GM21447 (cell line): ENCODE measurements around the gene IQUB.
"Not testable (repeated sequence)": the region's sequence is repeated elsewhere in the genome, so short reads cannot be mapped to it uniquely, and the experiment has no call there.

Experiments used
- ATAC-seq: cut with Tn5 transposase; IDR thresholded peaks from one replicate; pipeline ENCODE4 v1.9.1; 2021; ENCODE audit not compliant: unreplicated experiment

IQUB gene

DNA sequence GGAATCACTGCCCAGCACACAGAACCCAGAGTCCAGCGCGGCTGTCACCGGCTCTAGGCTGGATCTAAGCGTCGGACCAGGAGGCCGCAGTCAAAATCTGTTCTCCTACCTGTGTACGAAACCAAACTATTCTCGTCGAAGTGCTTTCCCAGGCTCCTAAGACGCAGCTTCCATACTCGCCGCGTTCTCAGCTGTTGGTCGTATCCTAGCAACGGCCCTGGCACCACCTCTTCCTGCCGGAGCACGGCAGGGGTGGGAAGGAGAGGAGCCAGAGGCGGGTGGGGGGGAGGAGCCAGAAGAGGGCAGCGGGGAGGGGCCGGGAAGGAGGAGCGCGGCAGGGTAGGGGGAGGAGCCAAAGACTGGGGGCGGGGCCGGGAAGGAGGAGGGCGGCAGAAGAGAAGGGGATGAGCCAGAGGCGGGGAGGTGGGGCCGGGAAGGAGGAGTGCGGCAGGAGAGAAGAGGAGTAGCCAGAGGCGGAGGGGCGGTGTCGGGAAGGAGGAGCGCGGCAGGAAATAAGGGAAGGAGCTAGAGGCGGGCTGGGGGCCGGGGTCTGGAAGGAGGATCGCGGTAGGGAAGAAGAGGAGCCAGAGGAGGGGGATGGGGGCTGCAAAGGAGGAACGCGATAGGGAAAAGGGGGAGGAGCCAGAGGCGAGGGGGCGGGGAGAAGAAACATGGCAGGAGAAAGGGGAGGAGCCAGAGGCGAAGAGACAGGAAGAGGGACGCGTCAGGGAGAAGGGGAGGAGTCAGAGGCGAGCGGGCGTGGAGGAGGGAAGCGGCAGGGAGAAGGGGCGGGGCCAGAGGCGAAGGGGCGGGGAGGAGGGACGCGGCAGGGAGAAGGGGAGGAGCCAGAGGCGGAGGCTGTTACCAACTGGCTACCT lies at the start of gene IQUB:
Gene IQUB (minus strand): TSS at position 213 of the 878 bp plus-strand sequence. CDS start 22,255 bp downstream, outside the sequence.
- peak; percentile 82 for ATAC-seq

DNA sequence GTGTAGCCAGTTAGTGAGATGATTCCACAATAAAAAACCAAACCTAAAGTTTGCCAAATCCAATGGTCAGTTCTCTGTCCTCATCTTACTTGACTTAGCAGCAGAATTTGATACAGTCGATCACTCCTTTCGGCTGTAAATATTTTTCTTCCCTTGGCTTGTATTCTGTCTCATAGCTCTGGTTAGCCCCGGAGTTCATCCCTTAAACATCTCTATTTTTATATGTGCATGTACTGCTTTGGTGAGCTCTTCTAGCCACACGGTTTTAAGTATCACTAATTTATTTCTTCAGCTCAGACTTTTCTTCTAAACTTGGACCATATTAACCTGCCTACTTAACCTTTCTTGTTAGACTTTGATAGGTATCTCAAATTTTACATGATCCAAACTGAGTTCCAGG lies 49.4 kb upstream of the IQUB start:
- no peak for ATAC-seq

DNA sequence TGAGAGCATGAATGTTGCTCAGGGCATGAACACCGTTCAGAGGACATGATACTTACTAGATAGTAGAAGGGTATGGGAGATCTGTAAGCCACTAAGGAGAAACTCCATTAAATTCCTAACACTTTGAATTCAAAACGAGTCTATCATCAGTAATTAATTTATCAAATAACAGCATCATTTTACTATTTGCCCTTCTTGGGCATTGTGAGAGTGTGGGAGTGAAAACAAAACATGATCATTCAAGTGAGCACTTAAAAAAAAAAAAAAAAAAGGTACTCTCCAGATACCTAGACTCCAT lies 46.7 kb upstream of the IQUB start:
- ATAC-seq: no peak

DNA sequence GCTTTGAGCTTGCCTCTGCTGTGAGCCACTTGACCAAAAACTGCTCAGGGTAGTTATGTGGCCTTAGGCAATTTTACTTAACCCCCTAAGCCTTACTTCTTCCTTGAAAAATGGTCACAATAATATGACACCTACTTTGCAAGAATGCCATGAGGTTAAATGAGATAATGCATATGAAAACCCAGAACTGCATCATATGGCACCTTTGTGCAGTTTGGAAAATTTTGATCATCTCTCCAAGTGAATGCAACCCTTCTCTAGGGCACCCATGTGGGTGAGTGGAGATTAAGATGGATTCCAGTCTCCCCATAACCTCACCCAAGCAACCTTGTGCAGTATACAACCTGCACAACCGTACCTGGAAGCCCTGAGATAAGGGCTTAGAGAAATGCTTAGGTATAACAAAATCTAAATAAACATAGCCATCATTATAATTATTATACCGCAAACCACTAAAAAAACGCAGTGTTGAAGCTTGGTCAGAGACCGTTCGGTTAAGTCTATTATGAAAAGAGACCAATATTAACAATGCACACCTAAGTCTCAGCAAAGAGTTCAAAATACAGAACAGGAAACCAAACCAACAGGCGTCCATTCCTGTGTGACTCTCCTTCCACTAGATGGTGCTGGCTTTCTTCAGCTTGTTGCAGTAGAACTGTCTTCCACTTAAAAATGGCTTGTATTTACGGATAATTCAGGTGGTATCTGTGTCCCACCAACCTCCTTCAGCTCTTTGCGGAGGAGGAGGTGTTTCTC lies 46.2 kb upstream of the IQUB start:
- ATAC-seq: peak; percentile 77

DNA sequence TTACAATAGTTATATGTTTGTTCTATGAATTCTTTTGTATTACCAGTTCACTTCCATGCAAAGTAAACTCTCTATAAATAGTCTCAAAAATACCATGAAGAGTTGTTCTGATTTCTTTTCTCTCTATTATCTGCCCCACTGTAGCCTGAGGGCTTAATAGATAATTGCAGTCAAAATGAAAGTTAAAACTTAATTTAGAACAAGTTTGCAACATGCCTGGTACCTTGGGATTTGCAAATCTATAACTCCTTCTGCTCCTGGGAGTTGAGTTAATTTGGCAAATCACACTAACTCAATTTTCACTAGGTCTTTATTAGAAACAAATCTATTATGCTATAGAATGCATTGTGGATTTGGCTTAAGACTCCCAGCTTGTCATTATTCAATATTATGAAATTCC lies 45.0 kb upstream of the IQUB start:
- no peak for ATAC-seq

DNA sequence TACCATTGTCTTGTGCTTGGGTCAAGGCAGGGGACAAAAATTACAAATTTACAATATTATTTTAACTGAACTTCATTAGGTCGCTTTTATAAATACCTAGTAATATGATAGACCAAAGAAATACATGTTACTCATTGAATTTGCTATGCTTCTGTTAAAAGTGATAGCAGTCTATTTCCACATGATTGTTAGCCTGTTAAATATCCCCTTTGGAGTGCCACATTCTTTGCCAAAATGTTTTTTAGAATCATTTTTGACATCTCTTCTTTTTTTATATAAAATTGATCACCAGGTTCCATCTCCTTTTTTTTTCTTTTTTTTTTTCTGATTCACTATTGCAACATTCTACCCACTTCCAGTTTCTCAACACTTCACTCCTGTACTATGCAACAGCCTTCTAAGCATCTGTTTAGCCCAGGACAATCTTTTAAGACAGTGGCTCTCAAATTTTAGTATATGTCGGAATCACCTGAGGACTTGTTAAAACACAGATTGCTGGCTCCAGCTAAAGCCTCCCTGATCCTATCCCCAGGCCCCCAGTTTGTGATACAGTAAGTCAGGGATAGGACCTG lies 39.6 kb upstream of the IQUB start:
- no peak for ATAC-seq

DNA sequence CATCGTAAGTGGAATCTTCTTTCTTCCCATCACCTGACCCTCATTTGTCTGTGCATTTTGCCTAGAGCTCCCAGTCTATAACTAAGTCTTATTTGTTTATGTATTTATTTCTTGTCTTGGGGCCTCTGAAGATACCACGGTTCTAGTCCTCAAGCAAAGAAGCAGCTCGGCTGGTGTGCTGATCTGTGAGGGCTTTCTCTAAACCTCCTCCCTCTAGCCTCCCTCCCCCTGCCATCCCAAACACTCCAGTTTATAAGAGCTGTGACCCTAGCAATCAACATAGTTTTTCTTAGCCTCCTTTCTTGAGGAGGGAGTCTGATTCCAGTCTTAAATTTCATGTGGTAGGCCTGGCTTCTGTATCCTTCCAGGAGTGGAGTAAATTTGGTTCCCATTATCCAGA lies 38.9 kb upstream of the IQUB start:
- ATAC-seq: no peak

DNA sequence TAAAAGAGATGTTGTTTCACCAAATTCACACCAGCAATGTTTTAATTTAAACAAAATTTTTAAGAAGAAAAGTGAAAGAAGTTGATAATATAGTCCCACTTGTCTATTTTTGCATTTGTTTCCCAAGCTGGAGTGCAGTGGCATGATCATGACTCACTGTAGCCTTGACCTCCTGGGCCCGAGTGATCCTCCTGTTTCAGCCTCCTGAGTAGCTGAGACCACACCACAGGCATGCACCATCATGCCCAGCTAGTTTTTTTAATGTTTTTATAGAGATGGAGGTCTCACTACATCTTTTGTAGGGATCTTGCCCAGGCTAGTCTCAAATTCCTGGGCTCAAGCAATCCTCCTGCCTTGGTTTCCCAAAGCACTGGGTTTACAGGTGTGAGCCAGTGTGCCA lies 37.3 kb upstream of the IQUB start:
- no peak for ATAC-seq

DNA sequence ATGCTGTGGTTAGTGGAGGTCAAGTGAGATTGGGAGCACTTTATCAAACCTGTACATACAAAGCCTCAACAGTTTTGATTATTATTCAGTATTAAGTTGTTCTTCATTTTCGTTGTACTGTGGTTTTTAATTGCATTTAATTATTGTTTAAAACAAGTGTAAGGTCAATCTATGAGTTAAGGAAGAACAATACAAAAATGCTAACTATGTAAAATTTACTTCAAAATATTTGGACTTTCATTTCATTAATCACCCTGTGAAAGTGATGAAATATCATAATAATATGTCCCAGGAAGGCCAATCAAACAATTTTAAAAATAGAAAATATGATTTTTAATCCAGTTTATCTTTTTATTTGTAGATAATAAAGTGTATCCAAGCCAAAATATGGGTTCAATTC lies 36.8 kb upstream of the IQUB start:
- no peak for ATAC-seq

DNA sequence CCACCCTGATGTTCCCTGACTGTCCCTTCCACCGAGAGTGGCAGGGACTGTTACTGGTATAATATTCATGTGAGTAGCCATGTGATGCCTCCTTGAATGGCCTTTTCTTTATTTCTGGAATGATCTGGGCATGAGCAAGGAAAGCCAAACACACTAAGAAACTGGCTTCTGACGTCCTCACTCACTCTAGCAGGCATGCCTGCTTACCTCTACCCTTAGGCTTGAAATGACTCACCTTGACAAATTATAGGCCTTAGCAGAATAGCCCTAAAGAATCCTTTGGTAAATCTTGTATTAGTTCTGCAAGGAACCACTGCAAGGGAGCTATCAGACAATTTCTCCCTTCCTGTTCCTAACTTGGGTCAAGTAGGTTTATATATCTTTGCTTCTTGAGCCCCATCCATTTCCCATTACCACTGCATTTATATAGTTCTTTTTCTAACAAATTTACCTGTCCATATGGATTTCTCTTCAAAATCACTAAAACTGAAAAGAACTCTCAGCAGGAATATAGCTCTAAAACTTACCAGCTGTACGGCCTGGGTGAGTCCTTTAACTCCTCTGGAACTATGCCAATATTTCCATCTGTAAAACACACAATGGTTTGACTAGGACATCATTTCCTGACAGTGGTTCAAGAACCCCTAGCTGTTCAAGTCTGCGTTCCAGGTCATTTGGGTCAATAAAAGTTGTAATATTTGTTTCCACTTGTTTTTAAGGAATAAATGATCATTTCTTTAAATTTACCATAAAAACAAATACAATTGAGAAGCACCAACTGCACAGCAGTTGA lies 36.2 kb upstream of the IQUB start:
- no peak for ATAC-seq

DNA sequence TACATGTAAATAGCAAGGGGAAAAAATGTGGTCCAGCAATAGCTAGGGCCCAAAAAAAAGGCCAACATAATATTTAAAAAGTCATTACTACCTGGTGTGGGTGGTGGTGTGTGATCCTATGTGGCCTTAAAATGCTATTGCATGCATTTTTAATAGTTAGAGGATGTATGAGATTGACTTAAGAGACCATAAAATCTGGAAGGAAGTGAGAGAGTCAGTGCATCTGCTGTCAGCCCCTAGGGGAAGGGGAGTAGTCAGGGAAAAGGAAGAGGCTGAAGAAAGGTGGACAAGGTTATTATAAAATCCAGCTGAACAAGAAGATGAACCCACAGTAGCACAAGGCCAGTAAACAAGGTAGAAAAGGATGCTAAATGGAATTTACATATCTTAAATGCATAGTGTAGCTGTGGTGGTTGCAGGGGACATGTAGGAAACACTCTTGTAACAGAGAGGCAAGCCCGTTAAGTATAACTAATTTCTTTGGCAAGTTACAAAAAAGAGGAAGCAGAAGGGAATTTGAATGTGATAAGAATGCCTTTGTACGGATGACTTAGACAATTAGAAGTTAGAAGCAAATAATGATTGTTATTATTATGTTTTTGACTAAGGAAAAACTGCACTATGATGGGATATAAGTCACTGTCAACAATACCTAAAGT lies 35.1 kb upstream of the IQUB start:
- ATAC-seq: no peak

DNA sequence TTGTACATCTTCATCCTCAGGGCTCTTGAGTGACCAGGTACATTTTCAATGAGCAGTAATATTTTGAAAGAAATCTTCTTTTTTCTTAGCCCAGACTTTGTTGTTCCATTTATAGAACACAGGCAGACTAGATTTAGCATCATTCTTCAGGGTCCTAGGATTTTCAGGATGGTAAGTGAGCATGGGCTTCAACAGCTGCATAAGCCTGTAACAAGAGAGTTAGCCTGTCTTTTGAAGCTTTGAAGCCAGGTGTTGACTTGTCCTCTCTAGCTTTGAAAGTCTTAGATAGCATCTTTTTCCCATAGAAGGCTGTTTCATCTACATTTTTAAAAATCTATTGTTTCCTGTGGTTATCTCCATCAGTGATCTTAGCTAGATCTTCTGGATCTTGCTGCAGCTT lies 27.7 kb upstream of the IQUB start:
- ATAC-seq: no peak

DNA sequence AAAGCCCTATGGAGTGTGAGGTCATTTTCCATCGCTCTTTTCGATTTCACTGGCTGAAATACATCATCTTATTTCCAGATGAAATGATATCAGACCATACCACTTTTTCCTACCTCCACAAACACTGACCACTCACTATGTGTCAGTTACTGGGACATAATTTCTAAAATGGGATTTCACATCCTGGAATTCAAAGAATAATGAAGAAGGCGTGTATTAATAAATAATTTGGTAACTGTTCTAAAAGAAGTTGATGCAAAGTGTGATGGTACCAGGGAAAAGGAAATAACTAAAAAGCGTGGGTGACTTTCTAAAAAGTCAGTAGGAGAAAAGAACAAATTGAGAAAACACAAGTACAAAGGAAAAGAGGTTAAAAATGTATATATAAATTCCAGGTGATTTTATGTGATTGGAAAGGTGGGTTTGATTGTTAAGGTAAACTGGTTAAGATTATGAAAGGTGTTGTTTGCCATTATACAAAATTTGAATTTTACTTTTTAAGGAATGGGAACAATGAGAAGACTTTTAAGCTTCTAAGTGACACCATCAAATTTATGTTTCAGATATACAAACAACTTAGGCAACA lies 24.0 kb upstream of the IQUB start:
- no peak for ATAC-seq

DNA sequence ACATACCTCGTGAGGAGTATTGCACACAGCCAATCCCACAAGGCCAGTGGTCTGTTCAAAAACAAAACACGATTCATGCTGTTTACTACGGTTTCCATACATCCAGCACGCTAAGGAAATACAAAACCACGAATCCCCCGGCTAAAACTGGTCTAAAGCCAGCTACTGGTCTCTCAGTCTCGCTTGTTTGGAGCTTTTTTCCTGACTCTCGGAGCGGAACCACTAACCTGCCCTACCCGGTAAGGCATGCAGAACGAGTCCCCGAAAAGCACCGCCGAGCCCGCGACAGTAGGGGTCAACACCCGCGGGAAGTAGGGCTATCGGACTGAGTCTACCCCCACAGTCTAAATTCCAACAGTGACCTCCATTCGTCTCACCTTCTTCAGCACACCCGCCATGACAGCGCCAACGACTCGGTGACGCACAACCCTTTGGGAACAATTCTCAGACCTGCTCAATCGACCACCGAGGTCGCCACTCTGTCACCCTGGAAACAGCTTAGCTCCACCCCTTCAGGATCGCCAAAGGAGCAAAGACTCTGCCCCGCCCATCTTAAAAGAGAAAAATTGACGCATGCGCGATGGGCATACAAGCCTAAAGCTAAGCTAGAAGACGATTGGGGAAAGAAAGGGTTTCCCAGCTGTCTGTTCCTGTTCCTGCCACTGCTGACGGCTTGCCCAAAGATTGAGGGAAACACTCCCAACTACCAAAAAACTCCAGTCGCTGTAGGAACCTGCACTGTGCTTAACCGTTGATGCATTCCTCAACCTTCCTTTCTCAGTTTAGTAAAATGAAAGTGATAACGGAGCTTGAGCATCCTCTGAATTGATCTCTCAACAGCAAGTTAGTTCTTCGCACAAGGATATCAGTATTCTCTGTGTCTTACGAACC lies 23.2 kb upstream of the IQUB start, which contains the start of gene NDUFA5:
Gene NDUFA5 (minus strand): TSS at position 421 of the 891 bp plus-strand sequence. CDS start 23 bp downstream, at position 398.
- ATAC-seq: peak; percentile 97

DNA sequence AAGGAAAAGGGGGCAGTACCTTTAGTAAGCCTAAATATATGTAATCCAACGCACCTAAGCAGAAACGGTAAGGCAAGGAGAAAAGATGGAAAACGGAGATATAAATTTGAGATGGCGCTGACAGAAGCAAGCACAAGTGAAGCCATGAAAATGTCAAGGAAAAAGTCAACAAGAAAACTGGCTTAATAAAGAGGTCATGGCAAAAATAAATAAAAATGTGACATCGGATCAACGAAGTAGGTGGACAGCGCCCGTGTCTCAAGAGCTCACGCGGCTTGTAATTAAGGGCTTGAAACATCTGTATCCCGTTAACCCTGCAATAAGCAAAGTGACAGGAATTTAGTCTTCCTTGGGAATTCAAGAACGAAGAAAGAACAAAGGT lies 22.6 kb upstream of the IQUB start:
- no peak for ATAC-seq

DNA sequence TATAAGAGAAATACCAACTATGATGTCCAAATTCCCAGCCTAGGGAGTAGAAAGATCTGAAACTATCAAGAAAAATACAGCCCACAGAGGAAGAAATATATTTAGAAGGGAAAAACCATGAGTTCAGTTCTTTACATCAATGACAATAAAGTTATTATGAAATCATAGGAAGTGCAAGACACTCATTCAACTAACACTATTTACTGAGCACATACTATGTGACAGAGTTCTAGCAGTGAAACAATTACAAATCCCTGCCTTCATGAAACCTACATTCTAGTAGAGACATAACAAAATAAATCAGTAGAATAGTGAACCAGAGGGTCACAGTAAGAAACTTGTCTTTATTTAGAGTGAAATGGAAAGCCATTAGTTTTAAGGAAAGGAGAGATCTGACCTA lies 21.1 kb upstream of the IQUB start:
- ATAC-seq: no peak

DNA sequence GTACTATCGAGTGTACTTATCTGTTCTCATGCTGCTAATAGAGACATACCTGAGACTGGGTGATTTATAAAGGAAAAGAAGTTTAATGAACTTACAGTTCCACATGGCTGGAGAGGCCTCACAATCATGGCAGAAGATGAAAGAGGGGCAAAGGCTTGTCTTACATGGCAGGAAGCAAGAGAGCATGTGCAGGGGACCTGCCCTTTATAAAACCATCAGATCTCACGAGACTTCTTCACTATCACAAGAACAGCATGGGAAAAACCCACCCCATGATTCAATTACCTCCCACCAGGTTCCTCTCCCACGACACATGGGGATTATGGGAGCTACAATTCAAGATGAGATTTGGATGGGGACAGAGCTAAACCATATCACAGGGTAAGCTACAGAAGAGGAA lies 18.8 kb upstream of the IQUB start:
- ATAC-seq: no peak

DNA sequence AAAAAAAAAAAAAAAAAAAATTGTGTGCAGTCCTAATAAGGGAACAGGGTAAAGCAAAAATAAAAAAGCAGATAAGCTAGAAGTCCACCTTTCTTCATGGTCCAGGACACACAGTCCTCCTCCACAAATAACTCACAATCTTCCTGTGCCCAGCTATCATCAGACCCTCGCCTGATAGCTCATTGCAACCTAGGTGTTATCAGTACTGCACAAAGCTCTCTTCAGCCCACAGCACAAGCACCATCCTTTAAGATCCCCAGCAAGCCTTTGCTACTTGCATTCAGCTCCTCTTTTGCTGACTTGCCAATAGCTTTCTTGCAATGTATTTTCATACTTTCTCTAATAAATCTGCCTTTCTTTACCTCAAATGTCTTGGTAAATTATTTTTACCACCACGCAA lies 18.2 kb upstream of the IQUB start:
- no peak for ATAC-seq

DNA sequence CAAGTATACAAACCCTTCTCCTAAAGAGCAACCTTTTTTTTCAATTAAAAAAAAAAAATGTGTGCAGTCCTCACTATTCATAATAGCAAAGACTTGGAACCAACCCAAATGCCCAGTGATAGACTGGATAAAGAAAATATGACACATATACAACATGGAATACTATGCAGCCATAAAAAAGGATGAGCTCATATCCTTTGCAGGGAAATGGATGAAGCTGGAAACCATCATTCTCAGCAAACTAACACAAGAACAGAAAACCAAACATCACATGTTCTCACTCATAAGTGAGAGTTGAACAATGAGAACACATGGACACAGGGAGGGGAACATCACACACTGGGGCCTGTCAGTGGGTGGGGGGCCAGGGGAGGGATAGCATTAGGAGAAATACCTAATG lies 17.7 kb upstream of the IQUB start:
- ATAC-seq: not testable (repeated sequence)
